Heart left ventricle (tissue), 13 donors: Measurements from ENCODE around the gene STK11.

Experiments
- CTCF ChIP-seq, 12 donors: fragments of 200-600 bp; sonication (generic) in 4 of 12; IDR thresholded peaks; one replicate each; pipeline versions ENCODE4 v1.5.0 to v1.8.0; 2018 to 2022; ENCODE audit warnings: antibody characterized with exemption in 12 of 12, mild to moderate bottlenecking in 5 of 12
- POLR2A ChIP-seq, 2 donors: fragments of 450-650 bp; IDR thresholded peaks; one replicate each; pipeline ENCODE4 v1.6.1; 2017; ENCODE audit warnings: antibody characterized with exemption in 2 of 2, mild to moderate bottlenecking in 2 of 2, moderate library complexity in 2 of 2
- donor health status: ischemic (EF 13 %, LVEDD 7.1; RV severe dilation, severe dysfunction).
- donor health status: DM: no; HTN: yes; CAD: no.
- donor health status: DM: no; HTN: no; CAD: no.
- donor health status: ischemic (EF 25% LVEDD 6.9; RV normal size, moderate dysfunction).
- donor health status: ischemic (EF 25% LVEDD 5.7; RV mildly dilated, moderate dysfunction).
- donor health status: ischemic (EF 35%, LVEDD 5.7; RV mildly dilated, moderate dysfunction).
- donor health status: nonischemic (EF 11% LVEDD 7.7; RV severe dilation, severe dysfunction).
- donor health status: DM: yes; HTN: yes; CAD: no.
- donor health status: PGD.
- donor health status: ischemic (EF 29% LVEDD 5.4; RV normal size, mild dysfunction).
- donor health status: nonischemic (EF 23%, LVEDD 6.1; RV moderate dilation, normal function).

GRCh38 chr19:1272423-1273262 lies 67.1 kb downstream of the STK11 start:
- TF ChIP-seq CTCF (IDR thresholded peaks at IDR 0.05) (no peak), POLR2A (IDR thresholded peaks at IDR 0.05) (no peak)
